DOHH2 (cell line): ENCODE data around the gene SMC6.

ENCODE experiments used
- H3F3A ChIP-seq: fragments of 200-600 bp; sonication (generic), shearing (Covaris generic); 2 replicates; pipeline ENCODE4 v1.6.0; 2016; ENCODE audit warnings: antibody characterized with exemption, mild to moderate bottlenecking; ENCODE audit not compliant: control insufficient read depth, insufficient read depth
- H3K27ac ChIP-seq: fragments of 200-600 bp; sonication (generic); 2 replicates; pipeline ENCODE4 v1.5.1; 2014; ENCODE audit warnings: low read depth, mild to moderate bottlenecking, low read length, moderate library complexity
- H3K27me3 ChIP-seq: fragments of 200-600 bp; sonication (generic); 2 replicates; pipeline ENCODE4 v1.6.1; 2014; ENCODE audit warnings: mild to moderate bottlenecking, low read length, mixed read lengths; ENCODE audit not compliant: control insufficient read depth
- H3K36me3 ChIP-seq: fragments of 200-600 bp; sonication (generic); 2 replicates; pipeline ENCODE4 v1.6.1; 2014; ENCODE audit warnings: mild to moderate bottlenecking, low read length, moderate library complexity, mixed read lengths; ENCODE audit not compliant: control insufficient read depth
- H3K4me1 ChIP-seq: fragments of 200-600 bp; sonication (generic); 2 replicates; pipeline ENCODE4 v1.6.1; 2014; ENCODE audit warnings: mild to moderate bottlenecking, low read length, mixed read lengths; ENCODE audit not compliant: control insufficient read depth
- H3K4me2 ChIP-seq: fragments of 200-600 bp; sonication (generic); 2 replicates; pipeline ENCODE4 v1.6.0; 2014; ENCODE audit warnings: mild to moderate bottlenecking, low read length, moderate library complexity
- H3K4me3 ChIP-seq: fragments of 200-600 bp; sonication (generic); 2 replicates; pipeline ENCODE4 v1.5.1; 2014; ENCODE audit warnings: mild to moderate bottlenecking, low read length, mixed read lengths
- H3K79me2 ChIP-seq: fragments of 200-600 bp; sonication (generic); 2 replicates; pipeline ENCODE4 v1.6.1; 2014; ENCODE audit warnings: mild to moderate bottlenecking, low read length, mixed read lengths; ENCODE audit not compliant: control insufficient read depth
- H3K9me2 ChIP-seq: fragments of 200-600 bp; sonication (generic); replicated peaks from 2 replicates; pipeline ENCODE4 v1.6.1; 2014; ENCODE audit warnings: mild to moderate bottlenecking, low read length, mixed read lengths; ENCODE audit not compliant: control insufficient read depth
- H3K9me3 ChIP-seq: fragments of 200-600 bp; sonication (generic); 2 replicates; pipeline ENCODE4 v1.6.1; 2014; ENCODE audit warnings: antibody characterized with exemption, low read length, mixed read lengths; ENCODE audit not compliant: control insufficient read depth, insufficient read depth
- H4K20me1 ChIP-seq: fragments of 200-600 bp; sonication (generic); 2 replicates; pipeline ENCODE4 v1.6.0; 2014; ENCODE audit warnings: low read depth, mild to moderate bottlenecking, antibody characterized with exemption, low read length, moderate library complexity; ENCODE audit not compliant: control insufficient read depth, insufficient read depth
- EZH2phosphoT487 ChIP-seq: fragments of 200-600 bp; sonication (generic); IDR thresholded peaks from 2 replicates; pipeline ENCODE4 v1.6.1; 2017; ENCODE audit warnings: borderline replicate concordance, mild to moderate bottlenecking, antibody characterized with exemption, low read length, moderate library complexity, mixed read lengths
- TF ChIP-seq, protein P1 (sequence below): fragments of 200-600 bp; sonication (generic); IDR thresholded peaks from one replicate; pipeline ENCODE4 v1.5.1; 2014; ENCODE audit warnings: antibody characterized with exemption, mild to moderate bottlenecking, low read depth, low read length; ENCODE audit not compliant: poor library complexity, severe bottlenecking

SMC6 gene

DNA sequence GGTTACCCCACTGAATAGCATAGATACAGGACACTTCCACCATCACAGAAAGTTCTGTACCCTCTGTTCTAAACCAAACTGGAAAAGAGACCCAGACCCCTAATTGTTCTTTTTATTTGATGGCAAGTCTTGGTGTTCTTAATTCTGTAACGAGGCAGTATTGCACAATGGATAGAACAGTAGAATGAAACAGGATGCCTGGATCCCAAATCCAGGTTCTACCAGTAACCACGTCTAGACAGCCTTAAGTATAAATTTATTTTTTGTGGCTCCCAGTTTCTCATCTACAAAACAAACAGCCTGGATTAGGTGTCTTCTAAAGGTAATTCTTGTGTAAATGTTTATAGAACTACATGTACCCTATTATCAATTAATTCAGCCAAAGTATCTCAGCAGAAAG lies 23.7 kb downstream of the SMC6 start:
- Histone ChIP-seq H3K27me3 (no peaks in the 10 kb centered on the region), H3K9me2 (no peaks in the 10 kb centered on the region), H3K4me3 (no peak overlapping the region), H3K9me3 (no peaks in the 10 kb centered on the region), H3F3A (no peaks in the 10 kb centered on the region), H3K4me1 (no peaks in the 10 kb centered on the region), H3K27ac (no peak overlapping the region), H3K79me2 (no peaks in the 10 kb centered on the region), H3K36me3 (peaks cover 78% of the 10 kb centered on the region), H3K4me2 (no peak overlapping the region), H4K20me1 (0 out of 2 replicates have a peak, but pooled peaks cover 3% of the 10 kb centered on the region)
- TF ChIP-seq, protein P1, sequence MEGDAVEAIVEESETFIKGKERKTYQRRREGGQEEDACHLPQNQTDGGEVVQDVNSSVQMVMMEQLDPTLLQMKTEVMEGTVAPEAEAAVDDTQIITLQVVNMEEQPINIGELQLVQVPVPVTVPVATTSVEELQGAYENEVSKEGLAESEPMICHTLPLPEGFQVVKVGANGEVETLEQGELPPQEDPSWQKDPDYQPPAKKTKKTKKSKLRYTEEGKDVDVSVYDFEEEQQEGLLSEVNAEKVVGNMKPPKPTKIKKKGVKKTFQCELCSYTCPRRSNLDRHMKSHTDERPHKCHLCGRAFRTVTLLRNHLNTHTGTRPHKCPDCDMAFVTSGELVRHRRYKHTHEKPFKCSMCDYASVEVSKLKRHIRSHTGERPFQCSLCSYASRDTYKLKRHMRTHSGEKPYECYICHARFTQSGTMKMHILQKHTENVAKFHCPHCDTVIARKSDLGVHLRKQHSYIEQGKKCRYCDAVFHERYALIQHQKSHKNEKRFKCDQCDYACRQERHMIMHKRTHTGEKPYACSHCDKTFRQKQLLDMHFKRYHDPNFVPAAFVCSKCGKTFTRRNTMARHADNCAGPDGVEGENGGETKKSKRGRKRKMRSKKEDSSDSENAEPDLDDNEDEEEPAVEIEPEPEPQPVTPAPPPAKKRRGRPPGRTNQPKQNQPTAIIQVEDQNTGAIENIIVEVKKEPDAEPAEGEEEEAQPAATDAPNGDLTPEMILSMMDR = no peak
- TF ChIP-seq EZH2phosphoT487 = no peak

DNA sequence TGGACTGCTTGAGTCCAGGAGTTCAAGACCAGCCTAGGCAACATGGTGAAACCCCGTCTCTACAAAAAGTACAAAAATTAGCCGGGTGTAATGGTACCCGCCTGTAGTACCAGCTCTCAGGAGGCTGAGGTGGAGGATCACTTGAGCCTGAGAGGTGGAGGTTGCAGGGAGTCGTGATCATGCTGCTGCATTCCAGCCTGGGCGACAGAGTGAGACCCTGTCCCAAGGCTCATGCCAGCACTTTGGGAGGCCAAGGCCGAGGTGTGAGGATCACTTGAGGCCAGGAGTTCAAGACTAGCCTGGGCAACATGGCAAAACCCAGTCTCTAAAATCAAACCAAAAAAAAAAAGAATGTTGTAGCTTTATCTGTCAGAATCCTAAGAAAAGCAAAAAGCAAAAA lies 25.4 kb downstream of the SMC6 start:
- no peaks in the 10 kb centered on the region for H3K79me2 ChIP-seq
- no peaks in the 10 kb centered on the region for H3F3A ChIP-seq
- no peak overlapping the region for H3K27ac ChIP-seq
- H3K4me2 ChIP-seq = no peak overlapping the region
- H3K4me1 ChIP-seq = no peaks in the 10 kb centered on the region
- H3K9me2 ChIP-seq = no peaks in the 10 kb centered on the region
- peaks cover 79% of the 10 kb centered on the region for H3K36me3 ChIP-seq
- no peaks in the 10 kb centered on the region for H3K27me3 ChIP-seq
- no peaks in the 10 kb centered on the region for H3K9me3 ChIP-seq
- H4K20me1 ChIP-seq = no peaks in the 10 kb centered on the region
- no peak overlapping the region for H3K4me3 ChIP-seq
- no peak for TF ChIP-seq EZH2phosphoT487
- TF ChIP-seq, protein P1 = no peak

DNA sequence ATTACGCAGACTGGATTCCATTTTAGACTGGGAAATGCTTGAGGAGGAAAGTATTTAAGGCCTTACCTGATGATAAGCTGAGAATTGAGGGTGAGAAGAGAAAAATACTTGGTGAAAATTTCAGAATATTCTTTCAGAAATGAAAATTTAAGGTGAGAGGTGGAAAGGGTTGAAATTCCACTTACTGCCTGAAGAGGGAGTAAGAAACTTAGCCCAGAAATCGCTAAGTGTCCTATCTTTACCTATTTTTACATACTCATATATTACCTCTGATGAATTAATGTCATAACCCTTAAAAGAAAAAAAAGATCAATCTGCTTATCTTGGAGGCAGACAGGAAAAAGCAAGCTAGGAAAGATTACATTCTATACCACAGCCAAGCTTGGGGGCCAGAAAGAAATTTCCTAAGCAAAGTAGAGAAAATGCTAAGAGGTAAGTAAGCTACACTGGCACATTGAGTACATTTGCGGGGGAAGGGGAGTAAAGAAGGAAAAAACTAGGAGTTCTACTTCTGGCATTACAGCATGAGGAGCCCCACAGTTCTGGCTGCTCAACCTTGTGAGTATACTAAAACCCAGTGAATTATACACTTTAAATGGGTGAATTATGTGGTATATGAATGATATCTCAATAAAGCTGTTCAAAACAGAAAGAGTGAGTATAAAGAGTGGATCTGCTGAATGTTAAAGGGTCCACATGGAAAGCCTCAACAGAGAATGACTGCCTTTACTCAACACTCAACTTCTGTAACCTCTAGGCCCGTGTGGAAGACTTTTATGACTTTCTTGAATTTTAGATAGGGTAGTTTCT lies 33.8 kb downstream of the SMC6 start:
- H3K79me2 ChIP-seq = no peaks in the 10 kb centered on the region
- H3K4me1 ChIP-seq = no peaks in the 10 kb centered on the region
- H3K36me3 ChIP-seq = peaks cover 86% of the 10 kb centered on the region
- H3K4me3 ChIP-seq = no peak overlapping the region
- H3K9me2 ChIP-seq = no peaks in the 10 kb centered on the region
- H3K27me3 ChIP-seq = no peaks in the 10 kb centered on the region
- no peaks in the 10 kb centered on the region for H4K20me1 ChIP-seq
- H3K9me3 ChIP-seq = no peaks in the 10 kb centered on the region
- H3K27ac ChIP-seq = no peak overlapping the region
- H3F3A ChIP-seq = peaks cover 15% of the 10 kb centered on the region; the same call in 1 of the 2 replicates
- H3K4me2 ChIP-seq = no peak overlapping the region
- TF ChIP-seq, protein P1 = peak; percentile 65
- no peak for TF ChIP-seq EZH2phosphoT487
